Measurements from ENCODE around the gene ZBTB39.

ZBTB39 gene

GRCh38 chr12:57000393-57000792 is 6.0 kb downstream of the ZBTB39 start:
- no peak for TF ChIP-seq CTCF (conservative IDR thresholded peaks at IDR 0.05; ENCODE audit: low read length)
- DNase-seq (ENCODE audit: low read depth), result no peak
- H3K4me3 ChIP-seq (ENCODE audit: low read length), result no peak overlapping the region

- no peak for DNase-seq (ENCODE audit: low read depth)
- no peak for TF ChIP-seq CTCF (conservative IDR thresholded peaks at IDR 0.05; ENCODE audit: low read length)
- H3K4me3 ChIP-seq (ENCODE audit: low read length), result no peak overlapping the region
Observed at GRCh38 chr12:56999456-56999855, 6.9 kb downstream of the ZBTB39 start.

DNA sequence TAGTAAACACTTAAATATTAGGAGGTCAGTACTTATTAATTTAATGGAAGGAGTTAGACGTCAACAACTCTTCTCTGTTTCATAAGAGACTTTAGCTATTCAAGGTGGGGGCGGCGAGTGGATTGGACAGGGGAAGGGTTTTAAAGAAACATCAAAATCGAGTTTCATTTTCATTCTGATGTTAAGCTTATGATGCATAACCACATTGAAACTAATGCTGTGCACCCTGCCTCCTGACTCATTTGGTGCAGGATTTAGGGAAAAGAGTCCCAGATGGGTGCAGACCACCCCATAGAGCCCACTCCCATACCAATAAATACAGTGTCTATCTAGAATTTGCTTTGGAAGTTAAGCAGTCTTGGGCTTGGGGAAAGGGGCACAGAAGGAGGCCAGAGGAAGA is 7.4 kb downstream of the ZBTB39 start:
- TF ChIP-seq CTCF (conservative IDR thresholded peaks at IDR 0.05; ENCODE audit: low read length), result no peak
- DNase-seq (ENCODE audit: low read depth), result no peak
- no peak overlapping the region for H3K4me3 ChIP-seq (ENCODE audit: low read length)

GRCh38 chr12:56998316-56998715 is 8.0 kb downstream of the ZBTB39 start:
- TF ChIP-seq CTCF (conservative IDR thresholded peaks at IDR 0.05; ENCODE audit: low read length), result no peak
- no peak overlapping the region for H3K4me3 ChIP-seq (ENCODE audit: low read length)
- no peak for DNase-seq (ENCODE audit: low read depth)

GRCh38 chr12:56996793-56997545 is 9.4 kb downstream of the ZBTB39 start:
- no peak for DNase-seq (ENCODE audit: low read depth)
- H3K4me3 ChIP-seq (ENCODE audit: low read length), result no peak overlapping the region
- no peak for TF ChIP-seq CTCF (conservative IDR thresholded peaks at IDR 0.05; ENCODE audit: low read length)

DNA sequence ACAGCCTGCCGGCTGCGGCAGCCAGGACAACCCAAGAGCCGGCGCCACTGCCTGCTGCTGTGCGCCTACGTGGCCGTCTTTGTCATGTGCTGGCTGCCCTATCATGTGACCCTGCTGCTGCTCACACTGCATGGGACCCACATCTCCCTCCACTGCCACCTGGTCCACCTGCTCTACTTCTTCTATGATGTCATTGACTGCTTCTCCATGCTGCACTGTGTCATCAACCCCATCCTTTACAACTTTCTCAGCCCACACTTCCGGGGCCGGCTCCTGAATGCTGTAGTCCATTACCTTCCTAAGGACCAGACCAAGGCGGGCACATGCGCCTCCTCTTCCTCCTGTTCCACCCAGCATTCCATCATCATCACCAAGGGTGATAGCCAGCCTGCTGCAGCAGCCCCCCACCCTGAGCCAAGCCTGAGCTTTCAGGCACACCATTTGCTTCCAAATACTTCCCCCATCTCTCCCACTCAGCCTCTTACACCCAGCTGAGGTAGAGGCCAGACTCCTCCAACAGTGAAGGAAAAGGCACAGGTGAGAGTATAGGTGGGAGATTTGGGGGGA is 10.3 kb downstream of the ZBTB39 start:
- no peak for TF ChIP-seq CTCF (conservative IDR thresholded peaks at IDR 0.05; ENCODE audit: low read length)
- no peak overlapping the region for H3K4me3 ChIP-seq (ENCODE audit: low read length)
- DNase-seq (ENCODE audit: low read depth), result no peak

Data from AG10803 (cell line).